Measurements from ENCODE around the gene ITGAD.
"Not testable (repeated sequence)": the region's sequence is repeated elsewhere in the genome, so short reads cannot be mapped to it uniquely, and the experiment has no call there.

Gene ITGAD

DNA sequence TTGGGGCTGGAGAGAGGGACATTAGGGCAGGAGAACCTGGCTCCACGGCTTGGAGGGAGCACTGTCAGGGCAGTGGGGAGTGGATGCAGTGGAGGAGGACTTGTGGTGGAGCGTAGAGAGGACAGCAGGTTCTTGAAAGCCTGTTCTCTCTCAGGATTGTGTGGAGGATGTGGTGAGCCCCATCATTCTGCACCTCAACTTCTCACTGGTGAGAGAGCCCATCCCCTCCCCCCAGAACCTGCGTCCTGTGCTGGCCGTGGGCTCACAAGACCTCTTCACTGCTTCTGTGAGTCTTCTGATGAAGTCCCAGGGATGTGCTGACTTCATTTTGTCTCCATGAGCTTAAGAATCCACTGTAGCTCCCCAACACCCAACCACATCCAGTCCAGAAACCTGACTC lies 21.6 kb downstream of the ITGAD start:
- WGBS, 2 donors (ENCODE audit: extremely low coverage in 2 of 2, insufficient read length in 2 of 2, insufficient replicate concordance in 1 of 2) = no CpG with 5 or more reads among the region's 4 CpGs
- no peak overlapping the region for H3K4ac ChIP-seq (ENCODE audit: low read length)
- H3K18ac ChIP-seq (ENCODE audit: low read length) = no peak overlapping the region
- peaks cover 1 to 4% of the 10 kb centered on the region in 2 donors for H3K4me1 ChIP-seq (ENCODE audit: control insufficient read depth in 2 of 2, insufficient read depth in 1 of 2, low read depth in 1 of 2, low read length in 2 of 2)
- no peak overlapping the region for H2BK15ac ChIP-seq (ENCODE audit: low read length)
- H3K4me2 ChIP-seq (ENCODE audit: insufficient read depth, low read length, poor library complexity, severe bottlenecking) = no peak overlapping the region
- no peak overlapping the region for H3K4me3 ChIP-seq (ENCODE audit: low read length in 2 of 2)
- H3K9ac ChIP-seq (ENCODE audit: low read depth, low read length, poor library complexity) = no peak overlapping the region
- no peak overlapping the region for H2BK120ac ChIP-seq (ENCODE audit: low read depth, low read length)
- H3K27me3 ChIP-seq (ENCODE audit: control insufficient read depth in 3 of 3, insufficient read depth in 3 of 3, low read depth in 1 of 3, low read length in 3 of 3) = peaks cover 0 to 17% (median 0%) of the 10 kb centered on the region in 3 experiments
- no peak overlapping the region for H2BK5ac ChIP-seq (ENCODE audit: low read length)
- H4K8ac ChIP-seq (ENCODE audit: low read depth, low read length) = no peak overlapping the region
- no peak overlapping the region for H2AFZ ChIP-seq (ENCODE audit: low read length)
- no peak overlapping the region for H3K27ac ChIP-seq (replicated peaks; ENCODE audit: low read length)
- no peak overlapping the region for H3K23ac ChIP-seq (ENCODE audit: low read depth, low read length, poor library complexity)
- DNase-seq (ENCODE audit: low spot score) = no peak
- H2AK5ac ChIP-seq (ENCODE audit: low read depth, low read length) = no peak overlapping the region
- H3K36me3 ChIP-seq (replicated peaks in 1 of 2; ENCODE audit: control insufficient read depth in 2 of 2, insufficient read depth in 2 of 2, low read length in 2 of 2) = no peaks in the 10 kb centered on the region
- no peak overlapping the region for H4K91ac ChIP-seq (ENCODE audit: low read depth, low read length, poor library complexity)
- H3K9me3 ChIP-seq (replicated peaks in 1 of 2; ENCODE audit: control insufficient read depth in 2 of 2, insufficient read depth in 1 of 2, low read depth in 1 of 2, low read length in 2 of 2) = no peaks in the 10 kb centered on the region
- peaks cover 1% of the 10 kb centered on the region for H3K79me1 ChIP-seq (ENCODE audit: low read depth, low read length)
- H2BK12ac ChIP-seq (ENCODE audit: low read length) = no peak overlapping the region
- no peak overlapping the region for H3K14ac ChIP-seq (ENCODE audit: low read length)

DNA sequence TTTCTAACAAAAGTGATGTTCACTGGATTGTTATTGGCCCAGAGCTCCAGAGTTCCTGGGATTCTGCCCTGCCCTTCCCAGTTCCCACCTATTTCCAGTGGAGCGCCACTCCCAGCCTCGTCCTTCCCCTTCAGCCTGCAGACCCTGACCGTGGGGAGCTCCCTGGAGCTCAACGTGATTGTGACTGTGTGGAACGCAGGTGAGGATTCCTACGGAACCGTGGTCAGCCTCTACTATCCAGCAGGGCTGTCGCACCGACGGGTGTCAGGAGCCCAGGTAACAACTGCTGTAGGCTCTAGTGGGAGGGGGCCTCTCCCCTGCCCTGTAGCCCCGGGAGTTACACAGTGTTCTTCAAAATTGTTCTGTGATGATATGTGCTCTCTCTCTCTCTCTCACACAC lies 23.2 kb downstream of the ITGAD start:
- Histone ChIP-seq H3K9ac (ENCODE audit: low read depth, low read length, poor library complexity) (no peak overlapping the region), H2AFZ (ENCODE audit: low read length) (no peak overlapping the region), H3K36me3 (replicated peaks in 1 of 2; ENCODE audit: control insufficient read depth in 2 of 2, insufficient read depth in 2 of 2, low read length in 2 of 2) (no peaks in the 10 kb centered on the region), H2BK12ac (ENCODE audit: low read length) (no peak overlapping the region), H2BK15ac (ENCODE audit: low read length) (no peak overlapping the region), H3K23ac (ENCODE audit: low read depth, low read length, poor library complexity) (no peak overlapping the region), H2BK5ac (ENCODE audit: low read length) (no peak overlapping the region), H3K79me1 (ENCODE audit: low read depth, low read length) (peaks cover 1% of the 10 kb centered on the region), H3K4ac (ENCODE audit: low read length) (no peak overlapping the region), H2AK5ac (ENCODE audit: low read depth, low read length) (no peak overlapping the region), H3K4me1 (ENCODE audit: control insufficient read depth in 2 of 2, insufficient read depth in 1 of 2, low read depth in 1 of 2, low read length in 2 of 2) (peaks cover under 1% of the 10 kb centered on the region in 2 donors), H3K14ac (ENCODE audit: low read length) (peak overlapping the region; percentile 49), H3K27ac (replicated peaks; ENCODE audit: low read length) (no peak overlapping the region), H2BK120ac (ENCODE audit: low read depth, low read length) (no peak overlapping the region), H3K18ac (ENCODE audit: low read length) (peak overlapping the region; percentile 33), H3K4me3 (ENCODE audit: low read length in 2 of 2) (no peak overlapping the region), H3K27me3 (ENCODE audit: control insufficient read depth in 3 of 3, insufficient read depth in 3 of 3, low read depth in 1 of 3, low read length in 3 of 3) (peaks cover 0 to 12% (median 0%) of the 10 kb centered on the region in 3 experiments), H4K8ac (ENCODE audit: low read depth, low read length) (no peak overlapping the region), H4K91ac (ENCODE audit: low read depth, low read length, poor library complexity) (no peak overlapping the region), H3K4me2 (ENCODE audit: insufficient read depth, low read length, poor library complexity, severe bottlenecking) (no peak overlapping the region), H3K9me3 (replicated peaks in 1 of 2; ENCODE audit: control insufficient read depth in 2 of 2, insufficient read depth in 1 of 2, low read depth in 1 of 2, low read length in 2 of 2) (no peaks in the 10 kb centered on the region)
- WGBS, 2 donors (ENCODE audit: extremely low coverage in 2 of 2, insufficient read length in 2 of 2, insufficient replicate concordance in 1 of 2) = no CpG with 5 or more reads among the region's 11 CpGs
- no peak for DNase-seq (ENCODE audit: low spot score)

DNA sequence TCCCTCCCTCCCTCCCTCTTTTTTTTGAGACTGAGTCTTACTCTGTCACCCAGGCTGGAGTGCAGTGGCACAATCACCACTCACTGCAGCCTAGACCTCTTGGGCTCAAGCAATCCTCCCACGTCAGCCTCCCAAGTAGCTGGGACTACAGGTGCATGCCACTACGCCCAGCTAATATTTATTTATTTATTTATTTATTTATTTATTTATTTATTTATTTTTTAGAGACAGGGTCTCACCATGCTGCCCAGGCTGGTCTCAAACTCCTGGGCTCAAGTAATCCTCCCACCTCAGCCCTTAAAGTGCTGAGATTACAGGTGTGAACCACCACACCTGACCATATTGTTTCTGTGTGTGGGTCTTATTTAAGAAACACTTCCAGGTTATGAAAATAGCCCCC lies 23.9 kb downstream of the ITGAD start:
- H2AFZ ChIP-seq (ENCODE audit: low read length); H3K23ac ChIP-seq (ENCODE audit: low read depth, low read length, poor library complexity); H3K9ac ChIP-seq (ENCODE audit: low read depth, low read length, poor library complexity); H2AK5ac ChIP-seq (ENCODE audit: low read depth, low read length); H3K18ac ChIP-seq (ENCODE audit: low read length); H3K14ac ChIP-seq (ENCODE audit: low read length); H3K4me1 ChIP-seq (ENCODE audit: control insufficient read depth in 2 of 2, insufficient read depth in 1 of 2, low read depth in 1 of 2, low read length in 2 of 2); H4K91ac ChIP-seq (ENCODE audit: low read depth, low read length, poor library complexity); H3K9me3 ChIP-seq (replicated peaks in 1 of 2; ENCODE audit: control insufficient read depth in 2 of 2, insufficient read depth in 1 of 2, low read depth in 1 of 2, low read length in 2 of 2); H4K8ac ChIP-seq (ENCODE audit: low read depth, low read length); H3K36me3 ChIP-seq (replicated peaks in 1 of 2; ENCODE audit: control insufficient read depth in 2 of 2, insufficient read depth in 2 of 2, low read length in 2 of 2); H2BK120ac ChIP-seq (ENCODE audit: low read depth, low read length); H3K4me3 ChIP-seq (ENCODE audit: low read length in 2 of 2); H2BK5ac ChIP-seq (ENCODE audit: low read length); H3K79me1 ChIP-seq (ENCODE audit: low read depth, low read length); H3K4me2 ChIP-seq (ENCODE audit: insufficient read depth, low read length, poor library complexity, severe bottlenecking); H3K4ac ChIP-seq (ENCODE audit: low read length); H2BK12ac ChIP-seq (ENCODE audit: low read length); H3K27me3 ChIP-seq (ENCODE audit: control insufficient read depth in 3 of 3, insufficient read depth in 3 of 3, low read depth in 1 of 3, low read length in 3 of 3); H3K27ac ChIP-seq (replicated peaks; ENCODE audit: low read length); H2BK15ac ChIP-seq (ENCODE audit: low read length); DNase-seq (ENCODE audit: low spot score): not testable (repeated sequence)
- no CpG with 5 or more reads among the region's 2 CpGs for WGBS, 2 donors (ENCODE audit: extremely low coverage in 2 of 2, insufficient read length in 2 of 2, insufficient replicate concordance in 1 of 2)

DNA sequence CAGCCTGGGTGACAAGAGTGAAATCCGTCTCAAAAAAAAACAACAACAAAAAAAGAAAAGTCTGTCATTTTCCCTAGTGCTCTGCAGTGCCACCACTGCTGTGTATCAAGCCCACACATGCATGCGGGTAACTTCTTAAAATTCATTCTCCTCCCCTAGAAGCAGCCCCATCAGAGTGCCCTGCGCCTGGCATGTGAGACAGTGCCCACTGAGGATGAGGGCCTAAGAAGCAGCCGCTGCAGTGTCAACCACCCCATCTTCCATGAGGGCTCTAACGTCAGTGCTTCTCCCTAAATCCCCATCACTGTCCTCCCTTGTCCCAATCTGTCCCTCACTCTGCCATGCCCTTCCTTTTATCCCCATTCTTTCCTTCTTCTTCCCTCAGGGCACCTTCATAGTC lies 24.8 kb downstream of the ITGAD start:
- H4K8ac ChIP-seq (ENCODE audit: low read depth, low read length) = no peak overlapping the region
- no peak overlapping the region for H3K4me3 ChIP-seq (ENCODE audit: low read length in 2 of 2)
- H3K23ac ChIP-seq (ENCODE audit: low read depth, low read length, poor library complexity) = no peak overlapping the region
- no peak overlapping the region for H2BK12ac ChIP-seq (ENCODE audit: low read length)
- peaks cover 0 to 7% (median 0%) of the 10 kb centered on the region in 3 experiments for H3K27me3 ChIP-seq (ENCODE audit: control insufficient read depth in 3 of 3, insufficient read depth in 3 of 3, low read depth in 1 of 3, low read length in 3 of 3)
- H2AK5ac ChIP-seq (ENCODE audit: low read depth, low read length) = no peak overlapping the region
- no peak overlapping the region for H4K91ac ChIP-seq (ENCODE audit: low read depth, low read length, poor library complexity)
- no peak overlapping the region for H3K27ac ChIP-seq (replicated peaks; ENCODE audit: low read length)
- H3K4ac ChIP-seq (ENCODE audit: low read length) = no peak overlapping the region
- H3K9ac ChIP-seq (ENCODE audit: low read depth, low read length, poor library complexity) = no peak overlapping the region
- peaks cover 1% of the 10 kb centered on the region for H3K79me1 ChIP-seq (ENCODE audit: low read depth, low read length)
- H3K4me2 ChIP-seq (ENCODE audit: insufficient read depth, low read length, poor library complexity, severe bottlenecking) = no peak overlapping the region
- no peak overlapping the region for H2BK120ac ChIP-seq (ENCODE audit: low read depth, low read length)
- no peak overlapping the region for H2BK5ac ChIP-seq (ENCODE audit: low read length)
- no peaks in the 10 kb centered on the region for H3K9me3 ChIP-seq (replicated peaks in 1 of 2; ENCODE audit: control insufficient read depth in 2 of 2, insufficient read depth in 1 of 2, low read depth in 1 of 2, low read length in 2 of 2)
- no peaks in the 10 kb centered on the region for H3K4me1 ChIP-seq (ENCODE audit: control insufficient read depth in 2 of 2, insufficient read depth in 1 of 2, low read depth in 1 of 2, low read length in 2 of 2)
- H3K18ac ChIP-seq (ENCODE audit: low read length) = no peak overlapping the region
- DNase-seq (ENCODE audit: low spot score) = no peak
- no peak overlapping the region for H3K14ac ChIP-seq (ENCODE audit: low read length)
- no peaks in the 10 kb centered on the region for H3K36me3 ChIP-seq (replicated peaks in 1 of 2; ENCODE audit: control insufficient read depth in 2 of 2, insufficient read depth in 2 of 2, low read length in 2 of 2)
- no CpG with 5 or more reads among the region's 5 CpGs for WGBS, 2 donors (ENCODE audit: extremely low coverage in 2 of 2, insufficient read length in 2 of 2, insufficient replicate concordance in 1 of 2)
- H2BK15ac ChIP-seq (ENCODE audit: low read length) = no peak overlapping the region
- H2AFZ ChIP-seq (ENCODE audit: low read length) = no peak overlapping the region

Data from neuronal stem cell (in vitro differentiated cells).